Astrocyte of the cerebellum (primary cell): ENCODE data around the gene HIF3A.

Experiments
- DNase-seq: peaks from one replicate; pipeline ENCODE4 v3.0.0-alpha.2; 2011; ENCODE audit warnings: low read depth
- H3K4me3 ChIP-seq: 2 replicates; pipeline ENCODE4 v1.5.1; 2011; ENCODE audit warnings: mild to moderate bottlenecking, low read depth, low read length, moderate library complexity
- CTCF ChIP-seq: IDR thresholded peaks from 2 replicates; pipeline ENCODE4 v1.5.1; 2012; ENCODE audit warnings: low read length, low read depth, moderate library complexity, mild to moderate bottlenecking; ENCODE audit errors: missing control alignments
- in situ Hi-C: cut with HindIII; loops from 2 replicates; pipeline ENCODE4 v1.10.0; 2017; ENCODE audit warnings: low sequenced_read_pairs

The HIF3A gene

GRCh38 chr19:46357846-46358583, 61.2 kb downstream of the HIF3A start:
- in situ Hi-C loops: no loop called here
- DNase-seq: no peak
- H3K4me3 ChIP-seq: no peak overlapping the region
- no peak for TF ChIP-seq CTCF

GRCh38 chr19:46361915-46362314, 65.1 kb downstream of the HIF3A start:
- in situ Hi-C loops: no loop called here
- no peak for DNase-seq
- no peak for TF ChIP-seq CTCF
- H3K4me3 ChIP-seq: no peak overlapping the region

GRCh38 chr19:46364359-46364758, 67.5 kb downstream of the HIF3A start:
- H3K4me3 ChIP-seq: no peak overlapping the region
- DNase-seq: no peak
- in situ Hi-C loops: no loop called here
- TF ChIP-seq CTCF: no peak

- TF ChIP-seq CTCF: no peak
- DNase-seq: no peak
- in situ Hi-C loops: no loop called here
- H3K4me3 ChIP-seq: no peak overlapping the region
Observed at GRCh38 chr19:46365561-46365960, 68.7 kb downstream of the HIF3A start.

GRCh38 chr19:46366620-46367292, 69.9 kb downstream of the HIF3A start:
- TF ChIP-seq CTCF: no peak
- no peak overlapping the region for H3K4me3 ChIP-seq
- in situ Hi-C loops: no loop called here
- DNase-seq: no peak

GRCh38 chr19:46367426-46367825, 70.6 kb downstream of the HIF3A start:
- no peak overlapping the region for H3K4me3 ChIP-seq
- in situ Hi-C loops: no loop called here
- no peak for DNase-seq
- no peak for TF ChIP-seq CTCF
